HepG2 (cell line): Measurements from ENCODE around the gene RIPOR3. TPM values are rescaled to one million over a fixed set of nuclear protein-coding genes. Genes with fewer than 3 reads are reported as not detected.

Experiments used
- ATAC-seq: fragments of 200-7000 bp; cut with Tn5 transposase; 3 replicates; pipeline ENCODE4 v1.9.1; 2020; ENCODE audit warnings: mild to moderate bottlenecking, moderate library complexity
- BruUV-seq: library from RNA; stranded (reverse); fragments of 400-500 nt; replicated peaks from 2 replicates; lab custom pipeline; 2021; lab: Mats Ljungman, UMichigan
- CTCF ChIA-PET: fragments of 300-600 bp; formaldehyde crosslinking; extraction: SDS; loops from one replicate; lab custom pipeline; 2021; ENCODE audit warnings: low total read pairs, inconsistent platforms, low intra/inter-chr PET ratio; lab: Yijun Ruan, JAX
- POLR2A ChIA-PET: fragments of 350-600 bp; sonication (Branson Sonifier 250); formaldehyde crosslinking; loops from one replicate; lab custom pipeline; 2020; ENCODE audit warnings: antibody characterized with exemption, inconsistent platforms; lab: Yijun Ruan, JAX
- DNase-seq: peaks from one replicate; pipeline ENCODE4 v3.0.0-alpha.2; 2015; ENCODE audit warnings: low spot score
- FAIRE-seq: peaks from 3 replicates; lab custom pipeline; 2011; peaks lifted over from hg19 to GRCh38; lab: Jason Lieb, UNC
- H2AFZ ChIP-seq: one replicate; pipeline ENCODE4 v1.6.1; 2011; ENCODE audit warnings: low read length, inconsistent platforms
- H3K27ac ChIP-seq: fragments of 300-600 bp; 3 replicates; pipeline ENCODE4 v1.8.0; 2011; ENCODE audit warnings: mixed run types, mild to moderate bottlenecking, mixed read lengths, low read length, inconsistent platforms; ENCODE audit not compliant: insufficient read depth; ENCODE audit errors: extremely low read length
- H3K27me3 ChIP-seq, 2 experiments: fragments of 200-600 bp in 1 of 2; 2 replicates in 1 of 2; 3 replicates in 1 of 2; pipeline versions ENCODE4 v1.6.0 to v1.8.0; 2011; ENCODE audit warnings: low read length in 2 of 2, mild to moderate bottlenecking in 2 of 2, moderate library complexity in 2 of 2, inconsistent platforms in 1 of 2; ENCODE audit not compliant: insufficient read depth in 2 of 2, control insufficient read depth in 1 of 2
- H3K36me3 ChIP-seq, 2 experiments: fragments of 200-600 bp in 1 of 2; replicated peaks in 1 of 2; 2 replicates in 1 of 2; 3 replicates in 1 of 2; pipeline versions ENCODE4 v1.5.1 to v1.8.0; 2011; ENCODE audit warnings: low read length in 2 of 2, inconsistent platforms in 1 of 2; ENCODE audit not compliant: insufficient read depth in 2 of 2, control insufficient read depth in 1 of 2
- H3K4me1 ChIP-seq: 2 replicates; pipeline ENCODE4 v1.5.1; 2012; ENCODE audit warnings: low read length, inconsistent platforms; ENCODE audit not compliant: insufficient read depth
- H3K4me2 ChIP-seq: 2 replicates; pipeline ENCODE4 v1.6.0; 2011; ENCODE audit warnings: low read depth, low read length, inconsistent platforms
- H3K4me3 ChIP-seq, 3 experiments: fragments of 200-600 bp in 1 of 3; sonication (generic), shearing (Covaris generic) in 1 of 3; replicated peaks in 1 of 3; 2 replicates each; pipeline ENCODE4 v1.5.1; 2011 to 2016; ENCODE audit warnings: low read length in 3 of 3, inconsistent platforms in 2 of 3, low read depth in 2 of 3, mild to moderate bottlenecking in 2 of 3, control low read depth in 1 of 3, mixed read lengths in 1 of 3; ENCODE audit not compliant: insufficient read depth in 1 of 3
- H3K79me2 ChIP-seq: one replicate; pipeline ENCODE4 v1.6.1; 2011; ENCODE audit warnings: low read length, inconsistent platforms; ENCODE audit not compliant: insufficient read depth
- H3K9ac ChIP-seq: 2 replicates; pipeline ENCODE4 v1.6.0; 2011; ENCODE audit warnings: mild to moderate bottlenecking, low read depth, low read length, inconsistent platforms; ENCODE audit not compliant: insufficient read depth
- H3K9me3 ChIP-seq: 2 replicates; pipeline ENCODE4 v1.5.1; 2012; ENCODE audit warnings: mild to moderate bottlenecking, low read length
- H4K20me1 ChIP-seq: 2 replicates; pipeline ENCODE4 v1.6.0; 2011; ENCODE audit warnings: inconsistent platforms, mild to moderate bottlenecking, low read length, moderate library complexity; ENCODE audit not compliant: insufficient read depth
- DNMT1 ChIP-seq: sonication (generic); formaldehyde crosslinking; IDR thresholded peaks from 2 replicates; pipeline ENCODE4 v1.5.1; 2020; ENCODE audit warnings: mild to moderate bottlenecking, missing genetic modification reagents
- ERF ChIP-seq: IDR thresholded peaks from 2 replicates; pipeline ENCODE4 v1.6.1; 2018; ENCODE audit warnings: missing biosample characterization, missing genetic modification reagents
- EZH2 ChIP-seq: conservative IDR thresholded peaks from 2 replicates; pipeline ENCODE4 v1.6.1; 2012; ENCODE audit warnings: mild to moderate bottlenecking, low read depth, low read length, moderate library complexity
- HNF4A ChIP-seq: sonication (generic); formaldehyde crosslinking; IDR thresholded peaks from 2 replicates; pipeline ENCODE4 v1.4.0; 2020; ENCODE audit warnings: missing genetic modification reagents
- KLF15 ChIP-seq: sonication (generic); formaldehyde crosslinking; IDR thresholded peaks from 2 replicates; pipeline ENCODE4 v1.8.1; 2023; ENCODE audit warnings: borderline replicate concordance, mild to moderate bottlenecking, inconsistent platforms, missing genetic modification reagents, mixed read lengths
- U2AF2 ChIP-seq: fragments of 200-400 bp; formaldehyde crosslinking; IDR thresholded peaks from 2 replicates; pipeline ENCODE4 v1.6.1; 2017; ENCODE audit warnings: low read depth, mild to moderate bottlenecking, low read length
- ZMYM3 ChIP-seq: sonication (generic); formaldehyde crosslinking; IDR thresholded peaks from 2 replicates; pipeline ENCODE4 v1.5.1; 2020; ENCODE audit warnings: mild to moderate bottlenecking, missing genetic modification reagents
- ZNF121 ChIP-seq: sonication (generic); formaldehyde crosslinking; IDR thresholded peaks from 2 replicates; pipeline ENCODE4 v1.5.0; 2020; ENCODE audit warnings: mild to moderate bottlenecking, missing genetic modification reagents
- ZNF292 ChIP-seq: sonication (generic); formaldehyde crosslinking; IDR thresholded peaks from 2 replicates; pipeline ENCODE4 v1.8.1; 2022; ENCODE audit warnings: mild to moderate bottlenecking, low read depth, missing genetic modification reagents, borderline replicate concordance
- ZNF614 ChIP-seq: IDR thresholded peaks from 2 replicates; pipeline ENCODE4 v1.6.1; 2018; ENCODE audit warnings: missing biosample characterization, missing genetic modification reagents, inconsistent platforms, borderline replicate concordance
- WGBS: methylation state at CpG from one replicate; pipeline ENCODE4 v1.1.6; 2017; ENCODE audit warnings: low lambda C conversion rate; 5-methylcytosine and 5-hydroxymethylcytosine counted together
- in situ Hi-C: cut with HindIII; loops from 2 replicates; pipeline ENCODE4 v1.10.0; 2017; ENCODE audit warnings: low pct_unique_long_range_greater_than_20kb; ENCODE audit not compliant: extremely low pct_ligation_motif_present
- intact Hi-C: fragments of 100-400 bp; cut with micrococcal nuclease; formaldehyde crosslinking; loops from one replicate; pipeline ENCODE4 v1.10.0; 2022; ENCODE audit not compliant: unreplicated experiment
- polyA plus RNA-seq, 8 experiments: library from polyadenylated mRNA; depleted of rRNA in 3 of 8; stranded (reverse) in 7 of 8; unstranded in 1 of 8; fragments of >200 nt; fragmentation: Illumina TruSeq in 4 of 8; extraction: Trizol in 4 of 8; gene quantifications; 2 replicates each; pipeline versions ENCODE4 v1.2.1 to v1.2.3, GENCODE V29; 2011 to 2016; ENCODE audit warnings: low read depth in 4 of 8, missing spikeins in 1 of 8, mixed read lengths in 1 of 8; ENCODE audit not compliant: insufficient read depth in 1 of 8
- total RNA-seq, 5 experiments: library from RNA; depleted of rRNA; stranded (reverse); fragments of >200 nt; fragmentation: Illumina TruSeq; extraction: Trizol; gene quantifications; 2 replicates each; pipeline ENCODE4 v1.2.3, GENCODE V29; 2016; ENCODE audit warnings: low read depth in 1 of 5
- TF ChIP-seq, protein P1 (sequence below): sonication (generic); formaldehyde crosslinking; IDR thresholded peaks from 2 replicates; pipeline ENCODE4 v1.5.0; 2020; ENCODE audit warnings: mild to moderate bottlenecking, missing genetic modification reagents
- TF ChIP-seq, protein P2 (sequence below): sonication (generic); formaldehyde crosslinking; IDR thresholded peaks from 2 replicates; pipeline ENCODE4 v1.4.0; 2020; ENCODE audit warnings: missing genetic modification reagents

RIPOR3 gene
- total and polyA plus RNA-seq, 2 of the 13 experiments (the other 11 are each of a cell fraction or from before 2014, with no cell fraction given), result 0.18 TPM; not detected in 1

DNA sequence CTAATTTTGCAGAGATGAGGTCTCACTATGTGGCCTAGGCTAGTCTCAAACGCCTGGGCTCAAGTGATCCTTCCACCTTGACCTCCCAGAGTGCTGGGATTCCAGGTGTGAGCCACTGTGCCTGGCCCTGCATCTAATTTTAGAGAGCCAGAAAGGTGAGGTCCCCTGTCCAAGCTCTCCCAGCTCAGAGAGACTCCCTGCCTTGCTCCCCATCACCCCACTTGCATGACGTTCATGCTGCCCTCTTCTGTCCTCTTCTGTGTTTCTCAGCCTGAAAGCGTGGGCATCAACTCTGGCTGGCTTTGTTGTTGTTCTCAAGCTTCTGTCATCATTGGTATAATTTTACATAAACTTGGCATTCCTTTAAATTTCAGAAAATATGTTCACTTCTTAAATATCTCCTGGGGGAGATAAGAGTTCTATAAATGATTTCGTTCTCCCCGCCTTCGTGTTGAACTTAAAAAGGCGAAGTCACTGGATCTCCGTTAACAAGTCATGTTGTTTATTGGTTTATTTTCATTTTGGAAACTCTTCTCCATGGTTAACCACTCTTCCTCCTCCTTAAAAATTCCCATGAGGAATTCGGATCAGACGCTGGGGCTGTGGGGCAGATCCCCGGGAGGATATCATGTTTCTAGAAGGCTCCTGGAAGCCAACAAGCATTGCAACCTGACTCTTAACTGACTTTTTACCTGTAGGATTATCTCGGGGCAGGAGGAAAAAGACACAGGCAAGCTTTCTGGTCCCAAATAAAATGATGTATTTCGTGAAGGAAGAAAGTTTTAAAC, 26.8 kb upstream of the RIPOR3 start (continued):
- TF ChIP-seq ZNF292 (CRISPR knock-in tag), result no peak
- TF ChIP-seq ERF (CRISPR knock-in tag), result peak; percentile 30; the same call in 1 of the 2 replicates
- TF ChIP-seq, all 625 proteins: peak for 12

DNA sequence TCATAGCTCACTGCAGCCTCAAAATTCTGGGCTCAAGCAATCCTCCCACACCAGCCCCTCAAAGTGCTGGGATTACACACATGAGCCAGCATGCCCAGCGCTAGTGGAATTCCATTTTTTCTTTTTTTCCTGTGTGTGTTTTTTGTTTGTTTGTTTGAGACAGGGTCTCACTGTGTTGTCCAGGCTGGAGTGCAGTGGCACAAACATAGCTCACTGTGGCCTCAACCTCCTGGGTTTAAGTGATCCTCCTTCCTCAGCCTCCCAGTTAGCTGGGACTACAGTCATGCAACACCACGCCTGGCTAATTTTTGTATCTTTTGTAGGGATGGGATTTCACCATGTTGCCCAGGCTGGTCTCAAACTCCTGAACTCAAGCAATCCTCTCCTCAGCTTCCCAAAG, 26.0 kb upstream of the RIPOR3 start:
- no peak overlapping the region for H2AFZ ChIP-seq
- whole genome bisulfite sequencing, result 46% methylated on average over 2 of the region's 2 CpGs
- CTCF ChIA-PET, result no interaction called here

More for the DNA sequence above, 26.0 kb upstream of the RIPOR3 start:
- Histone ChIP-seq H3K79me2 (no peaks in the 10 kb centered on the region), H3K4me2 (no peak overlapping the region), H3K9me3 (no peaks in the 10 kb centered on the region), H3K36me3 (no peaks in the 10 kb centered on the region), H3K4me1 (peaks cover 34% of the 10 kb centered on the region), H3K9ac (no peak overlapping the region), H4K20me1 (no peaks in the 10 kb centered on the region), H3K4me3 (no peak overlapping the region), H3K27ac (no peak overlapping the region), H3K27me3 (0 out of 5 replicates have a peak, but pooled peaks cover 0 to 2% of the 10 kb centered on the region in 2 experiments)
- BruUV-seq, result no TSS peak
- in situ Hi-C loops, result no loop called here
- FAIRE-seq, result no peak
- intact Hi-C loops, result no loop called here
- TF ChIP-seq HNF4A (CRISPR knock-in tag), result no peak
- 0 out of 2 replicates have a peak, but pooled peaks have one; percentile 51 for TF ChIP-seq U2AF2
- peak; percentile 90 for TF ChIP-seq ZNF121 (CRISPR knock-in tag)
- peak; percentile 32; the same call in 1 of the 2 replicates for TF ChIP-seq ZMYM3
- TF ChIP-seq ZNF292 (CRISPR knock-in tag), result no peak
- no peak for TF ChIP-seq DNMT1 (CRISPR knock-in tag)
- TF ChIP-seq KLF15 (CRISPR knock-in tag), result no peak
- TF ChIP-seq ZNF614 (CRISPR knock-in tag), result no peak
- TF ChIP-seq, protein P1, sequence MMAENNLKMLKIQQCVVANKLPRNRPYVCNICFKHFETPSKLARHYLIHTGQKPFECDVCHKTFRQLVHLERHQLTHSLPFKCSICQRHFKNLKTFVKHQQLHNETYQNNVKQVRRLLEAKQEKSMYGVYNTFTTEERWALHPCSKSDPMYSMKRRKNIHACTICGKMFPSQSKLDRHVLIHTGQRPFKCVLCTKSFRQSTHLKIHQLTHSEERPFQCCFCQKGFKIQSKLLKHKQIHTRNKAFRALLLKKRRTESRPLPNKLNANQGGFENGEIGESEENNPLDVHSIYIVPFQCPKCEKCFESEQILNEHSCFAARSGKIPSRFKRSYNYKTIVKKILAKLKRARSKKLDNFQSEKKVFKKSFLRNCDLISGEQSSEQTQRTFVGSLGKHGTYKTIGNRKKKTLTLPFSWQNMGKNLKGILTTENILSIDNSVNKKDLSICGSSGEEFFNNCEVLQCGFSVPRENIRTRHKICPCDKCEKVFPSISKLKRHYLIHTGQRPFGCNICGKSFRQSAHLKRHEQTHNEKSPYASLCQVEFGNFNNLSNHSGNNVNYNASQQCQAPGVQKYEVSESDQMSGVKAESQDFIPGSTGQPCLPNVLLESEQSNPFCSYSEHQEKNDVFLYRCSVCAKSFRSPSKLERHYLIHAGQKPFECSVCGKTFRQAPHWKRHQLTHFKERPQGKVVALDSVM, result peak; percentile 74
- no peak for TF ChIP-seq EZH2
- TF ChIP-seq, protein P2, sequence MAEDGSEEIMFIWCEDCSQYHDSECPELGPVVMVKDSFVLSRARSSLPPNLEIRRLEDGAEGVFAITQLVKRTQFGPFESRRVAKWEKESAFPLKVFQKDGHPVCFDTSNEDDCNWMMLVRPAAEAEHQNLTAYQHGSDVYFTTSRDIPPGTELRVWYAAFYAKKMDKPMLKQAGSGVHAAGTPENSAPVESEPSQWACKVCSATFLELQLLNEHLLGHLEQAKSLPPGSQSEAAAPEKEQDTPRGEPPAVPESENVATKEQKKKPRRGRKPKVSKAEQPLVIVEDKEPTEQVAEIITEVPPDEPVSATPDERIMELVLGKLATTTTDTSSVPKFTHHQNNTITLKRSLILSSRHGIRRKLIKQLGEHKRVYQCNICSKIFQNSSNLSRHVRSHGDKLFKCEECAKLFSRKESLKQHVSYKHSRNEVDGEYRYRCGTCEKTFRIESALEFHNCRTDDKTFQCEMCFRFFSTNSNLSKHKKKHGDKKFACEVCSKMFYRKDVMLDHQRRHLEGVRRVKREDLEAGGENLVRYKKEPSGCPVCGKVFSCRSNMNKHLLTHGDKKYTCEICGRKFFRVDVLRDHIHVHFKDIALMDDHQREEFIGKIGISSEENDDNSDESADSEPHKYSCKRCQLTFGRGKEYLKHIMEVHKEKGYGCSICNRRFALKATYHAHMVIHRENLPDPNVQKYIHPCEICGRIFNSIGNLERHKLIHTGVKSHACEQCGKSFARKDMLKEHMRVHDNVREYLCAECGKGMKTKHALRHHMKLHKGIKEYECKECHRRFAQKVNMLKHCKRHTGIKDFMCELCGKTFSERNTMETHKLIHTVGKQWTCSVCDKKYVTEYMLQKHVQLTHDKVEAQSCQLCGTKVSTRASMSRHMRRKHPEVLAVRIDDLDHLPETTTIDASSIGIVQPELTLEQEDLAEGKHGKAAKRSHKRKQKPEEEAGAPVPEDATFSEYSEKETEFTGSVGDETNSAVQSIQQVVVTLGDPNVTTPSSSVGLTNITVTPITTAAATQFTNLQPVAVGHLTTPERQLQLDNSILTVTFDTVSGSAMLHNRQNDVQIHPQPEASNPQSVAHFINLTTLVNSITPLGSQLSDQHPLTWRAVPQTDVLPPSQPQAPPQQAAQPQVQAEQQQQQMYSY (CRISPR knock-in tag), result no peak
- POLR2A ChIA-PET, result no interaction called here
- no peak for ATAC-seq
- DNase-seq, result no peak
